ENCODE data around the gene PPP3R1.

The PPP3R1 gene

GRCh38 chr2:68230241-68231060 is 21.9 kb downstream of the PPP3R1 start:
- no peak for DNase-seq

DNA sequence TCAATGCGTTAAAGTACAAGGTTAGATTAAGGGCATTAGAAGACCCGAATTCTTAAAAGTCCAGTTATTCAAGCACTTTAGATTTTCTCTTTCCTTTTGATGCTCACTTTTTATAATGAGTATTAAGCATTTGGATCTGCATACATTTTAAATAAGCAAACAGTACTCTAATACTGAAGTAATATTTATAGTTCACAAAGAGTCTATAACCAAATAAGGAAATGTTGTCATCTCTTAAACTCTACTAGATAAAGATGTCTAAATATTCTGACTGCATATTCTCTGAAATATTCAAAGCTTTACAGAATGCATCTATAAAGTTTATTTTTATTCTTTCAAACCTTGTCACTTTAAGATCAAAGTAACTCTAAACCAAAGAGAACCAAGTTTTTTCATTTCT is 25.5 kb downstream of the PPP3R1 start:
- DNase-seq = no peak

GRCh38 chr2:68225119-68225632 is 27.2 kb downstream of the PPP3R1 start:
- DNase-seq = peak; percentile 48

- no peak for DNase-seq
Observed at GRCh38 chr2:68223419-68223818, 28.9 kb downstream of the PPP3R1 start.

GRCh38 chr2:68222287-68222686 is 30.0 kb downstream of the PPP3R1 start:
- no peak for DNase-seq

DNA sequence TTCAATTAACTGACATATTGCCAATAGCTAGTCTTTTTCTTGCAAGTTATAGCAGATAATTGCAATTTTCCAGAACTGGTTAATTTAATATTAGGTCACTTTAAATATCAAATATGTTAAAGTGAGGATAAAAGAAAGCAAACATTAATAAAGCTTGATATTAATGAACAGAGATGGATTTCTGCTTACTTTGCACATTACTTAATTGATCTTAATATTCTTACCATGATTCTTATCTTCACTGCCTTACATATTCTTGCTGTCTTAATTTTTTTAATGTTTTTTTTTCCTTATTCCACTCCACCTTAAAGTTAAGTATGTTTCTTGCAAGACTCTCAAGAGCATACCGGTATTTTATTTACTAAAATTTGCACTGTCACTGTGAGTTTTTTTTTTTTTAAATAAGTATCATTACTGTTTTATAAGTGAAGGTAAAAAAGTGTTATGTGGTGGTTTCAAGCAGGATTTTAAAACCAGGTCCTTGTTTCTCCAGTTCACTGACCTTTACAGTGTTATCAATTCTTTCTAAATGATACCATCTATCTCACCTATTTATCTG is 33.9 kb downstream of the PPP3R1 start:
- no peak for DNase-seq

- no peak for DNase-seq
Observed at GRCh38 chr2:68217729-68218128, 34.6 kb downstream of the PPP3R1 start.

GRCh38 chr2:68216454-68217310 is 35.6 kb downstream of the PPP3R1 start:
- no peak for DNase-seq

DNA sequence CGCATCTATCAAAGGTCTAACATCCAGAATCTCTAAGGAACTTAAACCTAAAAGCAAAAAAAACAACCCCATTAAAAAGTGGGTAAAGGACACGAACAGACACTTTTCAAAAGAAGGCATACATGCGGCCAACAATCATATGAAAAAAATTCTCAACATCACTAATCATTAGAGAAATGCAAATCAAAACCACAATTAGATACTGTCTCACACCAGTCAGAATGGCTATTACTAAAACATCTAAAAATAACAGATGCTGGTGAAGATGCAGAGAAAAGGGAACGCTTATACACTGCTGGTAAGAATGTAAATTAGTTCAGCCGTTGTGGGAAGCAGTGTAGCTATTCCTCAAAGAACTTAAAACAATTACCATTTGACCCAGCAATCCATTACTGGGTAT is 38.0 kb downstream of the PPP3R1 start:
- no peak for DNase-seq

GRCh38 chr2:68206793-68207192 is 45.5 kb downstream of the PPP3R1 start:
- no peak for DNase-seq

GRCh38 chr2:68203587-68203986 is 48.7 kb downstream of the PPP3R1 start:
- no peak for DNase-seq

GRCh38 chr2:68200157-68200787 is 52.1 kb downstream of the PPP3R1 start:
- no peak for DNase-seq

DNA sequence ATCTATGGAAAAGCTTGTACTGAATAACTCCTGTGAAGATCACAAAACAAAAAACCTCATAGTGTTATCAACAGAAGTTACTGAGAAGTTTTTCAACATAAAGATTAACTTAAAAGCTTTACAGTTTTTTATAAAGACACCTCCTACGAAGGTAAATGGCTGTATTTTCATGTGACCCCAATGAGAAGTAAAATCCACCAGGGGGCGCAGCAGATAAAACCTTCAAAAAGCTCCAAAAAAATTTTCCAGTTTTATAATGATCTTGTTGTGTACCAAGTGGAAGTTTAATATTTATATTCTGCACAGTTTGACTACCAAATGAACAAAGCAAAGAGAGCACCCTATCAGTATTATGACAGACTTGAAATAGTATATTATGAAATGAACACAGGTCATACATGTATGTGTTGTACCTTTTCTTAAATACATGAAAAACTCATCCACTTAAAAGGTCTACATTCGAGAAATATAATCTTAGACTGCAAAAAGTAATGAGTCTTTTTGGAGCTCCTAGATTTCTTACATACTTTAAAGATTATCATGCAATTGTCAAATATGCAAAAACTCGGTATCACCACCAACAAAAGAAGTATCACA is 56.1 kb downstream of the PPP3R1 start:
- peak; percentile 73 for DNase-seq

- no peak for DNase-seq
Observed at GRCh38 chr2:68195096-68195495, 57.2 kb downstream of the PPP3R1 start.

DNA sequence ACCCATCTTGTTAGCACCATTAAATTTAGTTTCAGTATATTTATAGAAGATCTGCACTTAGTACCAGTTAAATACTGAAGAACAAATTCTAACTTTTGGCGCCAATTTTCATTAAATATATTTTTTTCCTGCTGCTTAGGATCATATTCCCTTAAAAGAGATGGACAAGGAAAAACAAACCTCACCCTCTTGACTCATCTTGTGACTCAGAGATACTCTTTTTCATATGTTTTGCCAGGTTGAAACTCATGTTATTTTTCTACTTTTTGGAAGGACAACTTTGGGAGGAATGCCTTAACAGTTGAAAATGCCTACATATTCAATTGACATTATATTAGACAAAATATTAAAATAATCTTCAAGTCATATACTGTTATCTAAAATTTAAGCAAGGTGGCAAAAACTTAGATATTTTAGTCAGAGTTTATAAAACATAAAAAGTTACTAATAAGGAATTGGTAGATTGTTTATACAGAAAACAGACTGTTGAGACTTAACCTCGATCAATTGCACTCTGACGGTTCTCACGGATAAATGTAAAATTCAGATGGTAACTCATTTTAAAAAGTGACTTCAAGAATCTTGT is 58.5 kb downstream of the PPP3R1 start:
- no peak for DNase-seq

DNA sequence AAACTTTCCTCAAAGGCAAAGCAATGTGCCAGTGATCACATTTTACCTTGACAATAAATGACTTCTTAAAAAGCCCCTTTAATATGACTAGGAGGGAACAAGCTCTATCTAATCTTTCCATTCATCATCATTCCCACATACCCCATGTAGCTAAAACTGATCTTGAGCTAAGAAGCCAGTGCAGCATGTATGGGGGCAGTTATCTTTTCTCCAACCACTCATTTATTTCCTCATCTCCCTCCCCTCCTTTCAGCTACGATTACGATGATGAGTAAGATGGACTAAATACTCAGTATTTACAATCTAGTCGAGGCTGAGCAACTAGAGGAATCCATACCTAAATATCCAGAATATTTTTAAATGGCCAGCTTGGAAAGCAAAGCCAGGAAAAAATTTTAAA is 59.2 kb downstream of the PPP3R1 start:
- DNase-seq = no peak

DNA sequence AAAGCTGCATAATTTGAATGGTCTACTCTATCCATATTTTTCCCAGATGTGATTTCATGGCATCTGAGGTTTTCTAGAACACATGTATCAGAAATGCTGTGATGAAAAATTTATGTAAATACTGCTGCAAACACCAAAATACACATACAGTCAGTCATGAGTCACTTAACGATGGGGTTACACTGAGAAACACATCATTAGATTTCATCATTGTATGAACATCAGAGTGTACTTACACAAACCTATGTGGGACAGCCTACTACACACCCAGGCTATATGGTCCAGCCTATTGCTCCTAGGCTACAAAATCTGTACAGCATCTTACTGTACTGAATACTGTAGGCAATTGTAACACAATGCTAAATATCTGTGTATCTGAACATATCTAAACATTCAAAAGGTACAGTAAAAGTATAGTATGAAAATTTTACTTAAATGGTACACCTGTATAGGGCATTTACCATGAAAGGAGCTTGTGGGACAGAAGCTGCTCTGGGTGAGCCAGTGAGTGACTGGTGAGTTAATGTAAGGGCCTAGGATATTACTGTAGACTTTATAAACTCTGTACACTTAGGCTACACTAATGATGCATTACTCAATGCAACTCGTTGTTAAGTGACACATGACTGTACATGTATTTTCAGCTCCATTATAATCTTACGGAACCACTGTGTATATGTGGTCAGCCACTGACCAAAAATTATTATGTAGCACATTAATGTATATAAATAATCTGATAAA is 61.2 kb downstream of the PPP3R1 start:
- no peak for DNase-seq

GRCh38 chr2:68189991-68190784 is 62.1 kb downstream of the PPP3R1 start:
- no peak for DNase-seq

DNA sequence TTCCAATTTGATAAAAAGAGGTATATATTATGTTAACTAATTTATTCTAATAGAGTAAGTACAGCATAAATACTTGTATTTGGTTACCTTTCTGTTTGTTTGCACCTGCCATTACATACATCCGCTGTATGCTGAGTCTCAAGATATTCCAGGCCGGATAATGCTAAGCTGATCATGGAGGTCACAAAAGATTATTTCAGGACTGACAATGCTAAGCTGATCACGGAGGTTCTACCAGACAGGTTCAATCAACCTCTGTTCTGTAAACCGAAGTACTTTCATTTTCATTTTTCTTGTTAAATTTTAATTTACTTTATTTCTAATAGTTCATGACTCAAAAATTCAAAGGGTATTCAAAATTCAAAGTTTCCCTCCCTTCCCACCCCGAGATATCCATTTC is 63.5 kb downstream of the PPP3R1 start:
- DNase-seq = no peak

DNA sequence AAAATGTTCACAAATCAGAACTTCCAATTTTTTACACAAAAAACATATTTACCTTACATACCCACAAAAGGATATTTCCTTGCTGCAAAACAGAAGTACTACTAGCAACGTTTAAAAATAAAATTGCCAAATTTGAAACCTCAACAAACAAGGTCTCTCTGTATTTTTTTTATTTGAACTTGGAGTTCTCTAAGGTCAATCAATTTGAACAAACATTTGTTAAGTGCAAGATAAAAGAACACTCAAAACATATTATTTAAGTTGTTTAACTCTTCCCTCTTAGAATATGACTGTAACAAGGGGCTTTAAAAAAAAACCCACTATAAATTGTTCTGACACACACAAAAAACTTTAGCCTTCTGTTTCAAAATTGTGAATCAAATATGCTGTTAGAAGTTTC is 65.0 kb downstream of the PPP3R1 start:
- no peak for DNase-seq
